COLO829 (cell line): ENCODE results near the gene EVX2.

ENCODE experiments used
- DNase-seq: peaks from one replicate; pipeline ENCODE4 v3.0.0; 2012; ENCODE audit warnings: low spot score

The EVX2 gene

GRCh38 chr2:176066645-176067588, 16.8 kb downstream of the EVX2 start:
- no peak for DNase-seq

GRCh38 chr2:176063958-176064357, 19.8 kb downstream of the EVX2 start:
- no peak for DNase-seq

- DNase-seq: no peak
Observed at GRCh38 chr2:176056406-176056805, 27.4 kb downstream of the EVX2 start.

GRCh38 chr2:176039375-176039774, 44.4 kb downstream of the EVX2 start:
- no peak for DNase-seq

GRCh38 chr2:176038694-176039093, 45.1 kb downstream of the EVX2 start:
- DNase-seq: no peak

- no peak for DNase-seq
Observed at GRCh38 chr2:176035013-176035691, 48.6 kb downstream of the EVX2 start.

- no peak for DNase-seq
Observed at GRCh38 chr2:176027806-176028205, 56.0 kb downstream of the EVX2 start.
